Activated CD4-positive, CD25-positive, alpha-beta regulatory T cell treated with anti-CD3 and anti-CD28 coated beads, Interleukin-2, amount 50 U/mL, for 16 hours (primary cell): ENCODE results near the gene GYPC.

Experiments used
- DNase-seq: peaks from one replicate; pipeline ENCODE4 v3.0.0-alpha.2; 2020; ENCODE audit warnings: low read depth, low spot score

The GYPC gene

GRCh38 chr2:126729896-126730295, 73.9 kb downstream of the GYPC start:
- DNase-seq = no peak

GRCh38 chr2:126730655-126731054, 74.7 kb downstream of the GYPC start:
- DNase-seq = no peak

GRCh38 chr2:126731353-126731752, 75.4 kb downstream of the GYPC start:
- no peak for DNase-seq

- no peak for DNase-seq
Observed at GRCh38 chr2:126732682-126733245, 76.8 kb downstream of the GYPC start.

GRCh38 chr2:126733795-126734194, 77.8 kb downstream of the GYPC start:
- no peak for DNase-seq

GRCh38 chr2:126736133-126736874, 80.3 kb downstream of the GYPC start:
- DNase-seq = no peak

GRCh38 chr2:126739141-126739540, 83.2 kb downstream of the GYPC start:
- DNase-seq = no peak

GRCh38 chr2:126744640-126745039, 88.7 kb downstream of the GYPC start:
- DNase-seq = no peak
